Activated CD8-positive, alpha-beta memory T cell treated with anti-CD3 and anti-CD28 coated beads, Interleukin-2, amount 10 ng/mL, durations not matched to agents 7 days and 5 days (primary cell): ENCODE data around the gene IPO9. TPM values are rescaled to one million over a fixed set of nuclear protein-coding genes. Genes with fewer than 3 reads are reported as not detected.

Experiments used
- ATAC-seq: fragments of 150-1000 bp; cut with Tn5 transposase; one replicate; pipeline ENCODE4 v1.10.0; 2021; ENCODE audit warnings: moderate library complexity
- CTCF ChIA-PET: fragments of 350-600 bp; sonication (Branson Sonifier 250); formaldehyde crosslinking; loops from one replicate; lab custom pipeline; 2021; ENCODE audit warnings: antibody characterized with exemption; lab: Charles Lee
- DNase-seq: peaks from one replicate; pipeline ENCODE4 v3.0.0-alpha.2; 2020
- H3K27ac Mint-ChIP-seq: one replicate; pipeline ENCODE4 v1.8.0; 2021; ENCODE audit warnings: mild to moderate bottlenecking, mixed read lengths
- H3K27me3 Mint-ChIP-seq: one replicate; pipeline ENCODE4 v1.8.0; 2021; ENCODE audit warnings: mixed read lengths
- H3K36me3 Mint-ChIP-seq: one replicate; pipeline ENCODE4 v1.8.0; 2021; ENCODE audit warnings: mild to moderate bottlenecking, mixed read lengths
- H3K4me1 Mint-ChIP-seq: one replicate; pipeline ENCODE4 v1.8.0; 2021; ENCODE audit warnings: mixed read lengths
- H3K4me3 Mint-ChIP-seq: one replicate; pipeline ENCODE4 v1.8.0; 2021; ENCODE audit warnings: mild to moderate bottlenecking, moderate library complexity, mixed read lengths
- H3K9me3 Mint-ChIP-seq: one replicate; pipeline ENCODE4 v1.8.0; 2022; ENCODE audit warnings: low read depth, mixed read lengths
- microRNA-seq: library from miRNA; unstranded; fragments of <30 nt; microRNA quantifications from one replicate; pipeline ENCODE4 v1.2.0, GENCODE V29; 2022
- total RNA-seq, 2 experiments: library from RNA; stranded (reverse); gene quantifications; one replicate each; pipeline ENCODE4 v1.2.3, GENCODE V29; 2021

The IPO9 gene
- total RNA-seq, 2 experiments from 2014 or later, result 64.7 to 72.0 TPM

DNA sequence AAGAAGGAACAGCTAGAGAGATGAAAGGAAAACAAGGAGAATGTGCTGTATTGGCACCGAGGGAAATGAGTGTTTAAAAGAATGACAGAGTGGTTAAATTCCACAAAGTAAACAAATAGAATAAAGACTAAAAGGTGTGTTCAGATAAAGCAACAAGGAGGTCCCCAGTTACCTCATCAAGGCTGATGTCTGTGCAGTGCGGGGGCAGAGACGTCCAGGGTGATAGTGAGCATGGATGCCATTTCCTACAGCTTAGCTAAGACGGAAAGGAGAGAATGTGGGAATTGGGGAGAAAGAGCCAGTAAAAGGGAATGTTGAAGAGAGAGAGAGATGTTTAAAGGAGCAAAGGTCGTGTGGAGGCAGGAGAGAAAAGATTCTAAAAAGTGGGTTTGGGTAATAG lies 101.8 kb downstream of the IPO9 start:
- CTCF ChIA-PET, result no interaction called here
- Mint-ChIP-seq H3K4me1 (no peaks in the 10 kb centered on the region), H3K27ac (no peak overlapping the region), H3K9me3 (no peaks in the 10 kb centered on the region), H3K27me3 (peaks cover 33% of the 10 kb centered on the region), H3K4me3 (no peak overlapping the region), H3K36me3 (no peaks in the 10 kb centered on the region)
- ATAC-seq, result no peak
- no peak for DNase-seq

Small RNA genes lying within 50 kb of the gene (microRNA-seq; reads per million reads assigned to microRNA genes)
- gene MIR1231, result not detected
- not detected for gene MIR6739

Other genes starting within 250 kb of the IPO9 start
- under 1 TPM; 0.32 to 0.54 TPM for gene SHISA4, start 59.7 kb downstream of the IPO9 start, total RNA-seq
- gene LMOD1, start 117.4 kb downstream of the IPO9 start, total RNA-seq, result not detected
- 10 to 100 TPM; 43.0 to 68.7 TPM for gene TIMM17A, start 126.3 kb downstream of the IPO9 start, total RNA-seq
- 10 to 100 TPM; 38.3 to 40.4 TPM for gene RNPEP, start 153.5 kb downstream of the IPO9 start, total RNA-seq
- under 1 TPM; 0.16 to 0.79 TPM for gene ELF3, start 181.4 kb downstream of the IPO9 start, total RNA-seq